Testis (tissue), 2 donors: ENCODE measurements around the gene TWF2.

Source experiments
- POLR2A ChIP-seq: fragments of 450-650 bp; IDR thresholded peaks from one replicate; pipeline ENCODE4 v1.6.1; 2017; ENCODE audit warnings: antibody characterized with exemption, mild to moderate bottlenecking, moderate library complexity
- TF ChIP-seq, protein P1 (sequence below), 3 experiments: fragments of 450-650 bp in 2 of 3; fragments of 200-600 bp in 1 of 3; sonication (generic) in 1 of 3; IDR thresholded peaks; one replicate each; pipeline ENCODE4 v1.5.1; 2016 to 2019; ENCODE audit warnings: antibody characterized with exemption in 3 of 3, mild to moderate bottlenecking in 2 of 3, moderate library complexity in 1 of 3

DNA sequence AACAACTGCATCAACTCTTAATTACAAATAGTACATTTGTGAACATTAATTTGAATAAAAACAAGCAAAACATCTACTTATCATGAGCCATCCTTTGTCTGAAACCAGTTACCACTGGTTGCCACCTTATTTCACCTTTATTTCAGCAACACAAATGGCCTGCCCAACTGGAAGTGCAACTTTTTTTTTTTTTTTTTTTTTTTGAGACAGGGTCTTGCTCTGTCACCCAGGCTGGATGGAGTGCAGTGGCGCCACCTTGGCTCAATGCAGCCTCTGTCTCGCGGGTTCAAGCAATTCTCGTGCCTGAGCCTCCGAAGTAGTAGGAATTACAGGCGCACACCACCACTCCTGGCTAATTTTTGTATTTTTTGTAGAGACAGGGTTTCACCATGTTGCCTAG, 26.4 kb upstream of the TWF2 start:
- TF ChIP-seq, protein P1, sequence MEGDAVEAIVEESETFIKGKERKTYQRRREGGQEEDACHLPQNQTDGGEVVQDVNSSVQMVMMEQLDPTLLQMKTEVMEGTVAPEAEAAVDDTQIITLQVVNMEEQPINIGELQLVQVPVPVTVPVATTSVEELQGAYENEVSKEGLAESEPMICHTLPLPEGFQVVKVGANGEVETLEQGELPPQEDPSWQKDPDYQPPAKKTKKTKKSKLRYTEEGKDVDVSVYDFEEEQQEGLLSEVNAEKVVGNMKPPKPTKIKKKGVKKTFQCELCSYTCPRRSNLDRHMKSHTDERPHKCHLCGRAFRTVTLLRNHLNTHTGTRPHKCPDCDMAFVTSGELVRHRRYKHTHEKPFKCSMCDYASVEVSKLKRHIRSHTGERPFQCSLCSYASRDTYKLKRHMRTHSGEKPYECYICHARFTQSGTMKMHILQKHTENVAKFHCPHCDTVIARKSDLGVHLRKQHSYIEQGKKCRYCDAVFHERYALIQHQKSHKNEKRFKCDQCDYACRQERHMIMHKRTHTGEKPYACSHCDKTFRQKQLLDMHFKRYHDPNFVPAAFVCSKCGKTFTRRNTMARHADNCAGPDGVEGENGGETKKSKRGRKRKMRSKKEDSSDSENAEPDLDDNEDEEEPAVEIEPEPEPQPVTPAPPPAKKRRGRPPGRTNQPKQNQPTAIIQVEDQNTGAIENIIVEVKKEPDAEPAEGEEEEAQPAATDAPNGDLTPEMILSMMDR (IDR thresholded peaks at IDR 0.05) = no peak
- TF ChIP-seq POLR2A = no peak
